Fibroblast of the aortic adventitia (primary cell): Measurements from ENCODE around the gene ADAM12. TPM values are rescaled to one million over a fixed set of nuclear protein-coding genes. Genes with fewer than 3 reads are reported as not detected.

ENCODE experiments used
- DNase-seq: peaks from one replicate; pipeline ENCODE4 v3.0.0-alpha.2; 2010; ENCODE audit warnings: low read depth
- H3K4me3 ChIP-seq: 2 replicates; pipeline ENCODE4 v1.5.1; 2011; ENCODE audit warnings: low read depth, mild to moderate bottlenecking, control low read depth, low read length, moderate library complexity
- CTCF ChIP-seq: IDR thresholded peaks from 2 replicates; pipeline ENCODE4 v1.5.1; 2011; ENCODE audit warnings: mild to moderate bottlenecking, low read length, control low read depth, inconsistent platforms; ENCODE audit not compliant: insufficient read depth
- total RNA-seq: library from RNA; depleted of rRNA; stranded (reverse); fragments of >200 nt; gene quantifications from 2 replicates; pipeline ENCODE4 v1.2.3, GENCODE V29; 2012; ENCODE audit warnings: low replicate concordance

ADAM12 gene
- total RNA-seq, 1 donor = 82.7 TPM

GRCh38 chr10:126092366-126093215, 295.7 kb downstream of the ADAM12 start:
- no peak for TF ChIP-seq CTCF
- H3K4me3 ChIP-seq = no peak overlapping the region
- no peak for DNase-seq

GRCh38 chr10:126090911-126091728, 297.2 kb downstream of the ADAM12 start:
- TF ChIP-seq CTCF = no peak
- peak; percentile 94 for DNase-seq
- H3K4me3 ChIP-seq = no peak overlapping the region

GRCh38 chr10:126090443-126090842, 297.8 kb downstream of the ADAM12 start:
- no peak overlapping the region for H3K4me3 ChIP-seq
- no peak for TF ChIP-seq CTCF
- DNase-seq = no peak

GRCh38 chr10:126087796-126088505, 300.3 kb downstream of the ADAM12 start:
- TF ChIP-seq CTCF = no peak
- DNase-seq = no peak

GRCh38 chr10:126087153-126087680, 301.1 kb downstream of the ADAM12 start:
- no peak for DNase-seq
- H3K4me3 ChIP-seq = no peak overlapping the region
- no peak for TF ChIP-seq CTCF

More at GRCh38 chr10:126087796-126088505, 300.3 kb downstream of the ADAM12 start:
- H3K4me3 ChIP-seq = no peak overlapping the region

GRCh38 chr10:126085806-126086205, 302.5 kb downstream of the ADAM12 start:
- DNase-seq = no peak
- no peak overlapping the region for H3K4me3 ChIP-seq
- TF ChIP-seq CTCF = no peak
